ENCODE data around the gene ZFP1. TPM values are rescaled to one million over a fixed set of nuclear protein-coding genes. Genes with fewer than 3 reads are reported as not detected.

Gene ZFP1
- total and polyA plus RNA-seq, 9 of the 15 experiments (the other 6 are each of a cell fraction or from before 2014, with no cell fraction given) = 2.6 to 14.7 (median 11.6) TPM

DNA sequence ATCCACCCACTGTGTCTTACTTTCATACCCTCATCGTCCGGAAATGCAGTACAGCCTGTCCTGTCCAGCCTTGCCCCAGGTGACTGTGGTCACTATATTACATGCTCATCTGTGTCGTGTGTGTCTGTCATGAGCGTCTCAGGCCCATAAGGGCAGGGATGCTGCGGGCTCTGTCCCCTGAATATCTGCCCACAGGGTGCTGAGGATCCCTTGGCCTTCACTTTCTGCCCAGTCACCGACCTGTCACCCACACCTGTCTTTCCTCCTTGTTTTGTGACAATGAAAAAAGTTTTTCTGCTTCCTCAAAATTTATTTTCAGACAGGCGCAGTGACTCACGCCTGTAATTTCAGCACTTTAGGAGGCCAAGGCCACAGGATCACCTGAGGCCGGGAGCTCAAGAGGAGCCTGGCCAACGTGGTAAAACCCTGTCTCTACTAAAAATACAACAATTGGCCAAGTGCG, 69.1 kb downstream of the ZFP1 start:
- CTCF ChIA-PET (ENCODE audit: low intra/inter-chr PET ratio) = no interaction called here
- Histone ChIP-seq H3K27me3 (ENCODE audit: control insufficient read depth in 2 of 2, insufficient read depth in 2 of 2, low read length in 2 of 2) (peaks cover 13 to 18% of the 10 kb centered on the region in 2 experiments; a peak in 3 of 5 replicates), H4K20me1 (replicated peaks; ENCODE audit: control insufficient read depth, insufficient read depth, low read length) (no peaks in the 10 kb centered on the region), H3K27ac (ENCODE audit: extremely low read depth, low read depth, low read length) (no peak overlapping the region), H3K4me2 (ENCODE audit: insufficient read depth, low read length) (no peak overlapping the region), H3K4me3 (no peak overlapping the region), H3K9me3 (replicated peaks; ENCODE audit: control insufficient read depth, insufficient read depth, low read depth, low read length) (no peaks in the 10 kb centered on the region), H3K4me1 (replicated peaks in 1 of 2; ENCODE audit: control insufficient read depth in 2 of 2, insufficient read depth in 2 of 2, low read length in 2 of 2) (peaks cover 0 to 10% of the 10 kb centered on the region in 2 experiments; a peak in 2 of 5 replicates), H3K9me1 (ENCODE audit: control insufficient read depth, insufficient read depth, low read length) (no peaks in the 10 kb centered on the region), H3K36me3 (ENCODE audit: control insufficient read depth, insufficient read depth, low read length) (no peaks in the 10 kb centered on the region), H3K79me2 (ENCODE audit: control insufficient read depth, insufficient read depth, low read length) (no peaks in the 10 kb centered on the region), H3K9ac (ENCODE audit: insufficient read depth in 1 of 2, low read depth in 2 of 2, low read length in 2 of 2) (no peak overlapping the region), H2AFZ (ENCODE audit: low read depth, low read length) (no peak overlapping the region)
- BruUV-seq (replicated peaks) = no TSS peak
- whole genome bisulfite sequencing (ENCODE audit: insufficient coverage, low coverage, missing lambda C conversion rate) = 35% methylated on average over 11 of the region's 11 CpGs
- in situ Hi-C loops (cut with MboI) (loop anchor here (25.0 kb wide), 1 partner anchor 1970 kb away; the partner anchor contains the start of genes MON1B and SYCE1L), intact Hi-C loops (cut with micrococcal nuclease) (no loop called here)
- ATAC-seq (no peak), DNase-seq (ENCODE audit: extremely low read depth in 1 of 4, low spot score in 3 of 4) (no peak), FAIRE-seq (no peak)
- POLR2A ChIA-PET = interaction anchor here (0.7 to 1.1 kb wide), 2 partner anchors 172 to 367 kb away, joined by 3 read pairs; no protein-coding TSS in a partner anchor
- TF ChIP-seq NFE2L1 (tag; IDR thresholded peaks at IDR 0.05; ENCODE audit: borderline replicate concordance, low read depth) = no peak
- TF ChIP-seq ZNF696 (CRISPR knock-in tag; conservative IDR thresholded peaks at IDR 0.05) = no peak
- TF ChIP-seq HDAC6 (IDR thresholded peaks at IDR 0.05; ENCODE audit: low read depth, low read length) = no peak
- TF ChIP-seq FUS (optimal IDR thresholded peaks at IDR 0.05; ENCODE audit: low read depth, low read length) = no peak
- TF ChIP-seq HMG20A (CRISPR knock-in tag; conservative IDR thresholded peaks at IDR 0.05) = no peak
- TF ChIP-seq BRCA1 (IDR thresholded peaks at IDR 0.05) = no peak
- TF ChIP-seq BRCA1 (CRISPR knock-in tag; IDR thresholded peaks at IDR 0.05) = no peak
- no peak for TF ChIP-seq NR1H2 (CRISPR knock-in tag; IDR thresholded peaks at IDR 0.05)
- no peak for TF ChIP-seq HDAC8 (tag; IDR thresholded peaks at IDR 0.05)
- no peak for TF ChIP-seq RREB1 (CRISPR knock-in tag; IDR thresholded peaks at IDR 0.05)
- no peak for TF ChIP-seq KHSRP (IDR thresholded peaks at IDR 0.05)
- TF ChIP-seq, protein P1, sequence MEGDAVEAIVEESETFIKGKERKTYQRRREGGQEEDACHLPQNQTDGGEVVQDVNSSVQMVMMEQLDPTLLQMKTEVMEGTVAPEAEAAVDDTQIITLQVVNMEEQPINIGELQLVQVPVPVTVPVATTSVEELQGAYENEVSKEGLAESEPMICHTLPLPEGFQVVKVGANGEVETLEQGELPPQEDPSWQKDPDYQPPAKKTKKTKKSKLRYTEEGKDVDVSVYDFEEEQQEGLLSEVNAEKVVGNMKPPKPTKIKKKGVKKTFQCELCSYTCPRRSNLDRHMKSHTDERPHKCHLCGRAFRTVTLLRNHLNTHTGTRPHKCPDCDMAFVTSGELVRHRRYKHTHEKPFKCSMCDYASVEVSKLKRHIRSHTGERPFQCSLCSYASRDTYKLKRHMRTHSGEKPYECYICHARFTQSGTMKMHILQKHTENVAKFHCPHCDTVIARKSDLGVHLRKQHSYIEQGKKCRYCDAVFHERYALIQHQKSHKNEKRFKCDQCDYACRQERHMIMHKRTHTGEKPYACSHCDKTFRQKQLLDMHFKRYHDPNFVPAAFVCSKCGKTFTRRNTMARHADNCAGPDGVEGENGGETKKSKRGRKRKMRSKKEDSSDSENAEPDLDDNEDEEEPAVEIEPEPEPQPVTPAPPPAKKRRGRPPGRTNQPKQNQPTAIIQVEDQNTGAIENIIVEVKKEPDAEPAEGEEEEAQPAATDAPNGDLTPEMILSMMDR (IDR thresholded peaks at IDR 0.05 in 2 of 3, conservative IDR thresholded peaks at IDR 0.05 in 1 of 3; ENCODE audit: insufficient read depth in 2 of 3, low read depth in 1 of 3, low read length in 3 of 3) = no peak
- TF ChIP-seq ZSCAN29 (IDR thresholded peaks at IDR 0.05) = no peak
- TF ChIP-seq NUFIP1 (IDR thresholded peaks at IDR 0.05; ENCODE audit: partially characterized antibody) = no peak
- TF ChIP-seq DDX20 (tag; IDR thresholded peaks at IDR 0.05; ENCODE audit: low read depth) = no peak

All from K562 (cell line).